Progenitor cell of endocrine pancreas (in vitro differentiated cells): Measurements from ENCODE around the gene PAPPA2. TPM values are rescaled to one million over a fixed set of nuclear protein-coding genes. Genes with fewer than 3 reads are reported as not detected.

Source experiments
- DNase-seq: peaks from one replicate; pipeline ENCODE4 v3.0.0; 2021; ENCODE audit warnings: low spot score; ENCODE audit not compliant: unreplicated experiment
- H3K27ac Mint-ChIP-seq: 2 replicates; pipeline ENCODE4 v1.8.0; 2021; ENCODE audit warnings: mild to moderate bottlenecking, moderate library complexity, mixed read lengths
- H3K27me3 Mint-ChIP-seq: 2 replicates; pipeline ENCODE4 v1.8.0; 2021; ENCODE audit warnings: mixed read lengths
- H3K36me3 Mint-ChIP-seq: 2 replicates; pipeline ENCODE4 v1.8.0; 2022; ENCODE audit warnings: mixed read lengths; ENCODE audit not compliant: insufficient read depth
- H3K4me1 Mint-ChIP-seq: 2 replicates; pipeline ENCODE4 v1.8.0; 2021; ENCODE audit warnings: low read depth, mixed read lengths
- H3K4me3 Mint-ChIP-seq: 2 replicates; pipeline ENCODE4 v1.8.0; 2021; ENCODE audit warnings: low read depth, mild to moderate bottlenecking, moderate library complexity, mixed read lengths
- H3K9me3 Mint-ChIP-seq: 2 replicates; pipeline ENCODE4 v1.8.0; 2021; ENCODE audit warnings: low read depth, mixed read lengths
- total RNA-seq: library from RNA; stranded (reverse); gene quantifications from 2 replicates; pipeline ENCODE4 v1.2.1, GENCODE V29; 2021
- TF ChIP-seq, protein P1 (sequence below): fragments of 200-600 bp; sonication (generic); IDR thresholded peaks from one replicate; pipeline ENCODE4 v1.5.0; 2021; ENCODE audit warnings: antibody characterized with exemption, mild to moderate bottlenecking; ENCODE audit not compliant: unreplicated experiment

PAPPA2 gene
- total RNA-seq, 1 donor from 2014 or later: 4.1 TPM

DNA sequence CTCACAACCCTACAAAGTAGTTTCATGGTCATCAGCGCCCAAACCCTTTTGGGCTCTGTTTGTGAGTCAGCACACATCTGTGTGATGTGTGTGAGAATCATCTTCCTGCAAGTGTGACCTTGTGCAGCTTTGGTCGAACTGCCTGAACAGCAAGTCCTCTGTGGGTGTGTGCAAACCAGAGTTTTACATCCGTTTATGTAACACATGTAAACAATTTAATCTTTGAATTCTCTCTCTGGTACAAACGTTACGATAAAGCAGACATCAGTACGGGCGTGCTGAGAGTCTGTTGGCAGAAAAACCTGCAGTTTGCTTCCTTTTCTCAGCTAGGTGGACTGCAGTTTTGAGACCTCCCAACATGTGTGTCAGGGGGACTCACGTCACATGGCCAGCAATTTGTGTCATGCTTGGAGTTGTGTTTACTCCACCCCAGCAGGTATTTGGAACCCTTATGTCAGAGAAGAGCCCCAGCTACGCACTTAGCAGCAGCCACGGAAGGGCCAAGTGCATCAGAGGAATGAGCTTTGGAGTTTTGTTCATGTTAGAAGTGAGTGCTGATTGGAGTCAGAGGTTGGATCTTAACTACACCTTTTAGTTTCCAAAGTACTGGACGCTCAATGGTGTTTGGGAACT lies 230.8 kb downstream of the PAPPA2 start:
- Mint-ChIP-seq H3K27me3 (no peaks in the 10 kb centered on the region), H3K4me1 (peaks cover 14% of the 10 kb centered on the region), H3K27ac (no peak overlapping the region), H3K9me3 (no peaks in the 10 kb centered on the region), H3K36me3 (no peaks in the 10 kb centered on the region), H3K4me3 (no peak overlapping the region)
- no peak for DNase-seq
- TF ChIP-seq, protein P1, sequence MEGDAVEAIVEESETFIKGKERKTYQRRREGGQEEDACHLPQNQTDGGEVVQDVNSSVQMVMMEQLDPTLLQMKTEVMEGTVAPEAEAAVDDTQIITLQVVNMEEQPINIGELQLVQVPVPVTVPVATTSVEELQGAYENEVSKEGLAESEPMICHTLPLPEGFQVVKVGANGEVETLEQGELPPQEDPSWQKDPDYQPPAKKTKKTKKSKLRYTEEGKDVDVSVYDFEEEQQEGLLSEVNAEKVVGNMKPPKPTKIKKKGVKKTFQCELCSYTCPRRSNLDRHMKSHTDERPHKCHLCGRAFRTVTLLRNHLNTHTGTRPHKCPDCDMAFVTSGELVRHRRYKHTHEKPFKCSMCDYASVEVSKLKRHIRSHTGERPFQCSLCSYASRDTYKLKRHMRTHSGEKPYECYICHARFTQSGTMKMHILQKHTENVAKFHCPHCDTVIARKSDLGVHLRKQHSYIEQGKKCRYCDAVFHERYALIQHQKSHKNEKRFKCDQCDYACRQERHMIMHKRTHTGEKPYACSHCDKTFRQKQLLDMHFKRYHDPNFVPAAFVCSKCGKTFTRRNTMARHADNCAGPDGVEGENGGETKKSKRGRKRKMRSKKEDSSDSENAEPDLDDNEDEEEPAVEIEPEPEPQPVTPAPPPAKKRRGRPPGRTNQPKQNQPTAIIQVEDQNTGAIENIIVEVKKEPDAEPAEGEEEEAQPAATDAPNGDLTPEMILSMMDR: no peak

DNA sequence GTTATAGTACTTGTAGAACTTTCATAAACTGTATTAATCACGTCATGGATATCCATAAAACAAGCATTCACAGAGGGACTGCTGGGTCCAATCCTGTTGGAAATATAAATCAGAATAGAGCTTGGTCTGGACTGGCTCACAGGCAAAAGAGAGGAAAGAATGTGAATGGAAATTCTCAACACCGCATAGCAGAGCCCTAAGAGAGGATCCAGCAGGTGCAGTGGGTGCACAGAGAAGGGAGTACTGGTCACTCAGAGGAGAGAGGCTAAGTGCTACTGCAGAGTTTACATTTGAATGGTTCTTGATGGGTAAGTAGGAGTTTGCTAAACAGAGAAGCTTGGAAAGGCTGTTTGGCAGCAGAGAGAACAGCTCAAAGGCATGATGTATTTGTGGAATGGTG lies 231.7 kb downstream of the PAPPA2 start:
- DNase-seq: no peak
- TF ChIP-seq, protein P1: no peak
- Mint-ChIP-seq H3K4me1 (peaks cover 14% of the 10 kb centered on the region), H3K9me3 (no peaks in the 10 kb centered on the region), H3K4me3 (no peak overlapping the region), H3K27ac (no peak overlapping the region), H3K27me3 (no peaks in the 10 kb centered on the region), H3K36me3 (no peaks in the 10 kb centered on the region)

DNA sequence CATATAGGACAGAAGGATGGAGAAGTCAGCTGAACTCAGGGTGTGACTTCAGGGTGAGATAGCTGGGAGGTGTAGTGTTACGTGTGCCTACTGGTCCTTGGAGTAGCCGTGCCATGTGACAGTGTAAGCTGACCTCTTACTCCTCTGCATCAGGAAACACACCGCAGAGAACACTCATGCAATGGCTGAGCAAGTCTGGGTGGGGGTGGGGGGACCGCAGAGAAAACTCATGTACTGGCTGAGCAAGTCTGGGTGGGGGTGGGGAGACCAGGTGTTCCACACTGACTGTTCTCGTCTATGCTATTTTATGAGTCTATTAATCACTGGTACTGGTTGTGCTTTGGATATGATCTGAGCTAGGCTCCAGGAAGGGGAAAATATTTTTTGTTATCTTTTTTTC lies 233.1 kb downstream of the PAPPA2 start:
- no peak for DNase-seq
- Mint-ChIP-seq H3K4me3 (no peak overlapping the region), H3K9me3 (no peaks in the 10 kb centered on the region), H3K4me1 (peaks cover 15% of the 10 kb centered on the region), H3K36me3 (no peaks in the 10 kb centered on the region), H3K27me3 (no peaks in the 10 kb centered on the region), H3K27ac (no peak overlapping the region)
- TF ChIP-seq, protein P1: no peak

DNA sequence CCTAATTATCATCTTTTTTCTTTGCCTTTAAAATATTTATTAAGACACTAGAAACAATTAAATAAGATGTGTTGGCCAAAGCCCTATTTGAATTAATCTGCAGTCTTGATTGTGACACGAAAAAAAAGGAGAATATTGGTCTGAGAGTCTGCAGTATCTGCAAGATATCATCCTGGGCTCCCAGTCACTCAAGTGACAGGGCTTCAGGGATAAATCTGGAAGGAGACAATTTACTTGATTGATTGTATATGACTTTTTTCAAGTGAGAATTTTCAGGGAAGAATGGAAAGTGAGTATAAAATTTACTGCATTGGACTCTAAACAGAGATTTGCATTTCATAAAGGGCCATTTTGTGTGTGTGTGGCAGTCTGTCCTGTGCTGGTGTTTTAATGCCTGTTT lies 233.7 kb downstream of the PAPPA2 start:
- Mint-ChIP-seq H3K9me3 (no peaks in the 10 kb centered on the region), H3K4me3 (no peak overlapping the region)

DNA sequence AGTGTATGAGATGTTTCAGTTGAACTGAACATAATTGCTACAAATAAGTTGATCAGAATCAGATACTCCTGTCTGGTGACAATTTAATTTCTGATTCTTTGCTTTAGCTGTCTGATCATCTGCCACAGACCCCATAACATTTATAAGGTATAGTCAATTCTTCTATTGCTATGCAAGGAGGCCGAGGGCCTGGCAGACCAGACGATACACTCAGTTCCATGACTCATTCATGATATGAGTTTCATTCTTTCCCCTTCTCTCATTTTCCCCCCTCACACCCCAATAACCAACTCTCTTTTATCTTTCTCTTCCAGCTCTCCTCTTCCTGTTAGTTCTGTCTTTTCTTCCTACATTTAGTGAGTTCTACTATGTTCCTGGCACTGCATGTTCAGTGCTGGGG lies 236.8 kb downstream of the PAPPA2 start:
- no peak for DNase-seq
- H3K27ac Mint-ChIP-seq: no peak overlapping the region
- H3K36me3 Mint-ChIP-seq: no peaks in the 10 kb centered on the region
- H3K4me1 Mint-ChIP-seq: peaks cover 8% of the 10 kb centered on the region
- peaks cover 6% of the 10 kb centered on the region for H3K27me3 Mint-ChIP-seq
- H3K4me3 Mint-ChIP-seq: no peak overlapping the region
- TF ChIP-seq, protein P1: no peak
- no peaks in the 10 kb centered on the region for H3K9me3 Mint-ChIP-seq

More for the DNA sequence above, 233.7 kb downstream of the PAPPA2 start:
- peaks cover 14% of the 10 kb centered on the region for H3K4me1 Mint-ChIP-seq
- no peaks in the 10 kb centered on the region for H3K27me3 Mint-ChIP-seq
- H3K27ac Mint-ChIP-seq: no peak overlapping the region
- H3K36me3 Mint-ChIP-seq: no peaks in the 10 kb centered on the region
- no peak for DNase-seq
- TF ChIP-seq, protein P1: no peak
